Mucosa of stomach (tissue), 1 donor: ENCODE results near the gene ZNF691.
"Not testable (repeated sequence)": the region's sequence is repeated elsewhere in the genome, so short reads cannot be mapped to it uniquely, and the experiment has no call there.

Source experiments
- H3K27me3 ChIP-seq: one replicate; pipeline ENCODE4 v1.7.0; 2013; ENCODE audit warnings: mild to moderate bottlenecking, low read length; ENCODE audit not compliant: control insufficient read depth, insufficient read depth
- H3K36me3 ChIP-seq: one replicate; pipeline ENCODE4 v1.7.0; 2013; ENCODE audit warnings: low read length; ENCODE audit not compliant: control insufficient read depth, insufficient read depth
- H3K4me1 ChIP-seq: one replicate; pipeline ENCODE4 v1.7.0; 2013; ENCODE audit warnings: mild to moderate bottlenecking, low read length; ENCODE audit not compliant: control insufficient read depth, insufficient read depth
- H3K4me3 ChIP-seq: one replicate; pipeline ENCODE4 v1.7.0; 2013; ENCODE audit warnings: low read length
- H3K9ac ChIP-seq: one replicate; pipeline ENCODE4 v1.7.0; 2013; ENCODE audit warnings: mild to moderate bottlenecking, low read length, moderate library complexity
- H3K9me3 ChIP-seq: one replicate; pipeline ENCODE4 v1.7.0; 2013; ENCODE audit warnings: mild to moderate bottlenecking, low read length, moderate library complexity; ENCODE audit not compliant: control insufficient read depth
- donor health status: Pancreatic carcinoma.

The ZNF691 gene

GRCh38 chr1:42846257-42847110 is at the start of gene ZNF691:
Gene ZNF691, plus strand, starts transcription at chr1:42846613. Its CDS starts 3,046 bp downstream, at chr1:42849659.
- peak within 1 kb of the TSS; percentile 49 for H3K4me3 ChIP-seq
- peak within 1 kb of the TSS; percentile 88 for H3K9ac ChIP-seq
- no peaks in the 10 kb centered on the region for H3K9me3 ChIP-seq
- peaks cover 10% of the 10 kb centered on the region for H3K4me1 ChIP-seq
- no peaks in the 10 kb centered on the region for H3K27me3 ChIP-seq
- H3K36me3 ChIP-seq: peaks cover 5% of the 10 kb centered on the region

GRCh38 chr1:42797414-42797813 is 49.0 kb upstream of the ZNF691 start:
- H3K9ac ChIP-seq: no peak overlapping the region
- no peaks in the 10 kb centered on the region for H3K36me3 ChIP-seq
- H3K4me3 ChIP-seq: no peak overlapping the region
- H3K9me3 ChIP-seq: no peaks in the 10 kb centered on the region
- no peaks in the 10 kb centered on the region for H3K4me1 ChIP-seq
- peaks cover 4% of the 10 kb centered on the region for H3K27me3 ChIP-seq

- no peaks in the 10 kb centered on the region for H3K9me3 ChIP-seq
- H3K27me3 ChIP-seq: peaks cover 4% of the 10 kb centered on the region
Measured at GRCh38 chr1:42797979-42798378, 48.4 kb upstream of the ZNF691 start.

GRCh38 chr1:42801832-42802473 is 44.5 kb upstream of the ZNF691 start:
- H3K36me3 ChIP-seq: no peaks in the 10 kb centered on the region
- H3K27me3 ChIP-seq: peaks cover 4% of the 10 kb centered on the region
- no peaks in the 10 kb centered on the region for H3K9me3 ChIP-seq
- H3K4me1 ChIP-seq: no peaks in the 10 kb centered on the region
- H3K9ac ChIP-seq: no peak overlapping the region
- H3K4me3 ChIP-seq: no peak overlapping the region

More at GRCh38 chr1:42797979-42798378, 48.4 kb upstream of the ZNF691 start:
- Histone ChIP-seq H3K36me3 (no peaks in the 10 kb centered on the region), H3K4me3 (no peak overlapping the region), H3K9ac (no peak overlapping the region), H3K4me1 (no peaks in the 10 kb centered on the region)

- no peak overlapping the region for H3K9ac ChIP-seq
- no peaks in the 10 kb centered on the region for H3K27me3 ChIP-seq
- H3K4me3 ChIP-seq: no peak overlapping the region
- H3K36me3 ChIP-seq: no peaks in the 10 kb centered on the region
- H3K4me1 ChIP-seq: no peaks in the 10 kb centered on the region
- H3K9me3 ChIP-seq: no peaks in the 10 kb centered on the region
Measured at GRCh38 chr1:42806171-42806570, 40.2 kb upstream of the ZNF691 start.

GRCh38 chr1:42806593-42806992 is 39.8 kb upstream of the ZNF691 start:
- H3K36me3 ChIP-seq: no peaks in the 10 kb centered on the region
- H3K9ac ChIP-seq: no peak overlapping the region
- H3K4me1 ChIP-seq: no peaks in the 10 kb centered on the region
- no peaks in the 10 kb centered on the region for H3K9me3 ChIP-seq
- no peak overlapping the region for H3K4me3 ChIP-seq
- H3K27me3 ChIP-seq: no peaks in the 10 kb centered on the region

- H3K4me3 ChIP-seq: no peak overlapping the region
- no peak overlapping the region for H3K9ac ChIP-seq
- no peaks in the 10 kb centered on the region for H3K4me1 ChIP-seq
- no peaks in the 10 kb centered on the region for H3K36me3 ChIP-seq
- H3K27me3 ChIP-seq: no peaks in the 10 kb centered on the region
- no peaks in the 10 kb centered on the region for H3K9me3 ChIP-seq
Measured at GRCh38 chr1:42807056-42807668, 39.3 kb upstream of the ZNF691 start.

GRCh38 chr1:42814815-42815214 is 31.6 kb upstream of the ZNF691 start:
- peaks cover 11% of the 10 kb centered on the region for H3K4me1 ChIP-seq
- not testable (repeated sequence) for H3K27me3 ChIP-seq, H3K4me3 ChIP-seq, H3K36me3 ChIP-seq, H3K9ac ChIP-seq, H3K9me3 ChIP-seq

GRCh38 chr1:42815941-42816584 is 30.4 kb upstream of the ZNF691 start:
- peak overlapping the region; percentile 53 for H3K9ac ChIP-seq
- peak overlapping the region; percentile 34 for H3K4me3 ChIP-seq
- no peaks in the 10 kb centered on the region for H3K27me3 ChIP-seq
- peaks cover 11% of the 10 kb centered on the region for H3K4me1 ChIP-seq
- H3K9me3 ChIP-seq: no peaks in the 10 kb centered on the region
- H3K36me3 ChIP-seq: no peaks in the 10 kb centered on the region

- Histone ChIP-seq H3K9ac (peak within 1 kb of the TSS; percentile 83), H3K9me3 (no peaks in the 10 kb centered on the region), H3K4me1 (peaks cover 11% of the 10 kb centered on the region), H3K4me3 (peak within 1 kb of the TSS; percentile 34), H3K36me3 (no peaks in the 10 kb centered on the region), H3K27me3 (no peaks in the 10 kb centered on the region)
Measured at GRCh38 chr1:42816585-42817439, 29.6 kb upstream of the ZNF691 start, which contains the start of the genes ERMAP and SVBP. Gene ERMAP, plus strand, starts transcription at chr1:42817122. Its CDS starts 13,327 bp downstream, at chr1:42830449. Gene SVBP, minus strand, starts transcription at chr1:42817397. Its CDS starts 853 bp downstream, at chr1:42816544.

- no peak overlapping the region for H3K4me3 ChIP-seq
- H3K27me3 ChIP-seq: no peaks in the 10 kb centered on the region
- peaks cover 11% of the 10 kb centered on the region for H3K4me1 ChIP-seq
- H3K36me3 ChIP-seq: no peaks in the 10 kb centered on the region
- H3K9me3 ChIP-seq: no peaks in the 10 kb centered on the region
- H3K9ac ChIP-seq: no peak overlapping the region
Measured at GRCh38 chr1:42817440-42817767, 29.0 kb upstream of the ZNF691 start.
